HG02885 (cell line): ENCODE data around the gene APOL1.
"Not testable (repeated sequence)": the region's sequence is repeated elsewhere in the genome, so short reads cannot be mapped to it uniquely, and the experiment has no call there.

Source experiments
- ATAC-seq: cut with Tn5 transposase; IDR thresholded peaks from one replicate; pipeline ENCODE4 v1.9.1; 2021; ENCODE audit warnings: mild to moderate bottlenecking; ENCODE audit not compliant: unreplicated experiment, poor library complexity

APOL1 gene

GRCh38 chr22:36288571-36289405 is 35.9 kb downstream of the APOL1 start:
- ATAC-seq, result no peak

GRCh38 chr22:36289406-36289870 is 36.5 kb downstream of the APOL1 start:
- ATAC-seq, result no peak

GRCh38 chr22:36289948-36290371 is 37.0 kb downstream of the APOL1 start:
- not testable (repeated sequence) for ATAC-seq

- ATAC-seq, result not testable (repeated sequence)
Measured at GRCh38 chr22:36290391-36291075, 37.6 kb downstream of the APOL1 start.

- no peak for ATAC-seq
Measured at GRCh38 chr22:36291831-36292740, 39.2 kb downstream of the APOL1 start.

- ATAC-seq, result no peak
Measured at GRCh38 chr22:36292823-36293530, 40.0 kb downstream of the APOL1 start.

GRCh38 chr22:36293606-36294292 is 40.8 kb downstream of the APOL1 start:
- no peak for ATAC-seq

- no peak for ATAC-seq
Measured at GRCh38 chr22:36294293-36294620, 41.3 kb downstream of the APOL1 start.

- no peak for ATAC-seq
Measured at GRCh38 chr22:36294801-36295200, 41.9 kb downstream of the APOL1 start.

- no peak for ATAC-seq
Measured at GRCh38 chr22:36295247-36295646, 42.3 kb downstream of the APOL1 start.

- no peak for ATAC-seq
Measured at GRCh38 chr22:36296690-36297089, 43.8 kb downstream of the APOL1 start.

GRCh38 chr22:36297568-36297967 is 44.6 kb downstream of the APOL1 start:
- no peak for ATAC-seq

- no peak for ATAC-seq
Measured at GRCh38 chr22:36298118-36298517, 45.2 kb downstream of the APOL1 start.

GRCh38 chr22:36298601-36299000 is 45.7 kb downstream of the APOL1 start:
- no peak for ATAC-seq

- ATAC-seq, result no peak
Measured at GRCh38 chr22:36299295-36299694, 46.4 kb downstream of the APOL1 start.

- no peak for ATAC-seq
Measured at GRCh38 chr22:36299911-36300310, 47.0 kb downstream of the APOL1 start.

GRCh38 chr22:36300396-36301212 is 47.7 kb downstream of the APOL1 start:
- ATAC-seq, result no peak

GRCh38 chr22:36301384-36301828 is 48.5 kb downstream of the APOL1 start:
- ATAC-seq, result no peak

- no peak for ATAC-seq
Measured at GRCh38 chr22:36301851-36302250, 48.9 kb downstream of the APOL1 start.
